Activated CD8-positive, alpha-beta memory T cell treated with anti-CD3 and anti-CD28 coated beads for 4 hours (primary cell): ENCODE data around the gene DLG2.

Source experiments
- DNase-seq, 2 donors: peaks; one replicate each; pipeline ENCODE4 v3.0.0-alpha.2; 2020; ENCODE audit warnings: low read depth in 2 of 2

The DLG2 gene

DNA sequence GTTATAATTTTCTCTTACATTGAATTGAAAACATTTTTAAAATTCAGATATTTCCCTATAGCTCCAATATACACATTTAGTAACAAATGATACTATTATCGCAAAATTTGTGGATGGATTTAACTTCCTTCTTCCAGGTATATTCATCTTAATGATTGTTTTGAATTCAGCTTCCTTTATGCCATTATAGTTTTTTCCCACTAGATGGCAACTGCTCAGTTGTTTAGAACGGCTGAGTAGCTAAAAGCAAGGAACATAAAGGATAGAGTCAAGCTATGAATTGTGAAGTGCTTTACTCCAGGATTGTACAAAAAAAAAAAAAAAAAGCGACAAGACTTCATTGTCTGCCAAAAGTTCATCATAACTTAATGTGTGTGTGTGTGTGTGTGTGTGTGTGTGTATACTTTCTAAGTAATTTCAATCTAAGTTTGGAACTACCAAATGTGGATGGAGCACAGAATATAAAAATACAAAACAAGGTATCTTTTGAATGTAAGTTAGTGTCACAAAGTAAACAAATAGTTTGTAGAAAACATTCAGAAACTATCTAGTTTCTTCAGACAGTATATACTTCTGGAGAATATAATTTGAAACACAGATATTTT is 846.4 kb downstream of the DLG2 start:
- no peak for DNase-seq

GRCh38 chr11:84775503-84775902 is 851.6 kb downstream of the DLG2 start:
- no peak for DNase-seq

DNA sequence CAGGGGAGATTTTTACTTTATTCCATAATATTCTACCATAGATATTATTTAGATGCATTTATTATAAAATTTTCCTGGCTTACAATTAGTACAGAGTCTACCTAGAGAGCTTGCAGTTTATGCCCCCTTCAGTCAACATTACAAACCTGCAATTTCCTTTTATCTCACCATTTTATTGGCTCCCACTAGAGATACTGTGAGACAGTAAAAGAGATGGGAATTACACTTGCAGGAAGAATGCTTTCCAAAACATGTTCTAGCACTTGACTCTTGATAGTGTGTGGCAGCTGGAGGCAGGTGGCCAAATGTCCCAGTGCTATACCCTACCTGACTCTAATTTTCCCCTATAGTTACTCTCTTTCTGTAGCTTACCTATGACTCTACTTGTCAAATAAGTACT is 863.2 kb downstream of the DLG2 start:
- DNase-seq: no peak

- no peak for DNase-seq
Observed at GRCh38 chr11:84757711-84758110, 869.4 kb downstream of the DLG2 start.

DNA sequence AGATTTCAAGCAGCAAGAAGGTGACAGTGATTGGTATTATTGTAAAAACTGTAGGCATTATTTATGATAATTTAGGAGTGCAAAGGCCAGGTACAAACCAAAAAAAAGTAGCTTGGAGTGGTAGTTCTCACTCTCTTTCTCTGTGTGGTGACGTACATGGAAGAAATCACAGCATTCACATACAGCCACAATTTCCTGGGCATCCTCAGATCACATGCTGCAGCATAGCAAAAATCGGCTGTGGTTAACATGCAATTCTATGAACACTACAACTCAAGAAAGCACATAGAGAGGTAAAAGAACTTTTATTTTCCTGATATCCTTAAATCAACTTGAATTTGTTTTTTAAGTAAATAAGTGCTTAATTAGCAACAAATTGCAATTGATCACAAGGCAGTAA is 875.8 kb downstream of the DLG2 start:
- DNase-seq: no peak

- no peak for DNase-seq
Observed at GRCh38 chr11:84747871-84748270, 879.3 kb downstream of the DLG2 start.

DNA sequence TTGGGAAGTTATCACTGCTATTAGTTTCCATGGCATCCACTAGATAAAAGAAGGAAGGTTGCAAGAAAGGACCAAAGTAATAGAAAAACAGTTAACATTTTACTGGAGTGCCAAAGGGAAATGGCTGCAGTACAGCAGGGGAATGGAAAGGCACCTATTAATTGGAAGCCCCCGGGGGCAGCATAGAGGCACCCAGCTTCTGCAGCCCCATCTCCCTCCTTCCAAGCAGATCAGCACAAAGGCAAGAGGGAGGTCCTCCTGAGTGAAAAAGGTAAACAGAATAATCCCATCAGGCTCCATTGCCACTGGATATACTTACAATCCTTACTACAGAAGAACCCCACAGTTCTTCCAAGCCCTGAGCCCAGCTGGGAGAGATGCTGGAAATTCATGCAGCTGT is 887.1 kb downstream of the DLG2 start:
- no peak for DNase-seq

- DNase-seq: no peak
Observed at GRCh38 chr11:84724256-84724655, 902.9 kb downstream of the DLG2 start.

DNA sequence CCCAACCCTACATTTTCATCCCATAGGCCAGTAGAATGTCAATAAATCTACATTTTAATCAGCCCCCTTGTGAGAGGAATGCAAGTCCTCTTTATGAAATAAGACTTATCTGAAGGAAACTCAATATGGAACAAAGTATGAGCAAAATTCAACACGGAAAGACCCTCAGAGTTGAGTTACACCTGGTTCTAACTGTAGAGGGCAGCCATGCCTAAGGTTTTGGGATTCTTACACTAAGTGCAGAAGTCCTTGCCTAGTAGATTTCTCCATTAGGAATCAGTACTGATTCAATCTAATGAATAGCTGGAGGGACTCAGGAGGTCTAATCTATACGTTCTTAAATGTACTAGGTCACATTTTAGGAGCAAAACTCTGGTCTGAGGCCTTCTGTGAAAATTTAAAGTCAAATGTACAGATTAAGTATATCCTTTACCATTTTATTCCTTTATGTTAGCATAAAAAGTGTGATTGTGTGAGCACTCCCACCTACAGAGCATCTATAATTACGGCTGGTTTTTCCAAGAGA is 904.5 kb downstream of the DLG2 start:
- no peak for DNase-seq

- DNase-seq: no peak
Observed at GRCh38 chr11:84721561-84721961, 905.6 kb downstream of the DLG2 start.

- DNase-seq: no peak
Observed at GRCh38 chr11:84720706-84721402, 906.3 kb downstream of the DLG2 start.

GRCh38 chr11:84719935-84720577 is 907.1 kb downstream of the DLG2 start:
- no peak for DNase-seq

- DNase-seq: no peak
Observed at GRCh38 chr11:84714316-84714780, 912.8 kb downstream of the DLG2 start.

DNA sequence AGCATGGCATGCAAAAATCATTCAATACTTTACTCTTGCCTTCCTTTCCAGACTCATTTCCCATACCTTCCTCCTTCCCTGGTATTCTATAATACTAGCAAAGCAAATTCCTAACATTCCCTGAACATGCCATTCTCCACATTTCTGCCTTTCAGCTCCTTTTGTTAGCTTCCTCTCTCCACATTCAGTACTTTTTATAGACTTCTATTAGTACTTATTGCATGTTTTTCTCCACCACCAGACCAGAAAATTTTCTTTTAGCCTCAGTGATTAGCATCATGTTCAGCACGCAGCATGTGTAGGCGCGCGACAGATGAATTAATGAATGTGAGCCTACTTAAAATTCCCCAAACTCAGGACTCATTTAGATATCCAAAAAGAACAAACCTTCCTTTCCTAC is 935.3 kb downstream of the DLG2 start:
- no peak for DNase-seq

DNA sequence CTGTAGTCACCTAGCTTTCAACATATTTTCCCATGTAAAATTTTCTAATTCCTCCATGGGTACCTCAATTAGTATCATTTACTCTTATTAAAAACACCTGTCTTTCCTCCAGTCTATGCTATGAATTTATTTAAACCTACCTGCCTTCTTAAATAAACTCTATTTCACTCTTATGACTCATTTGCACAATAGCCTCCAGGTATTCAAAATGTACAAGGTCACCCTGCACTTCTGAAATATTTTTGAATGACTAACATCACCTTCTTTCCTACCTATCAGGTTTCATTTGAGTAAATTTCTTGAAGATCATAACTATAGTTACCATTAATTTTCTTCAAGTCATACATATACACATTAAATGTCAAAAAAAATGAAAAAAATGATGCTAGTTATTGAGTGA is 939.7 kb downstream of the DLG2 start:
- no peak for DNase-seq

DNA sequence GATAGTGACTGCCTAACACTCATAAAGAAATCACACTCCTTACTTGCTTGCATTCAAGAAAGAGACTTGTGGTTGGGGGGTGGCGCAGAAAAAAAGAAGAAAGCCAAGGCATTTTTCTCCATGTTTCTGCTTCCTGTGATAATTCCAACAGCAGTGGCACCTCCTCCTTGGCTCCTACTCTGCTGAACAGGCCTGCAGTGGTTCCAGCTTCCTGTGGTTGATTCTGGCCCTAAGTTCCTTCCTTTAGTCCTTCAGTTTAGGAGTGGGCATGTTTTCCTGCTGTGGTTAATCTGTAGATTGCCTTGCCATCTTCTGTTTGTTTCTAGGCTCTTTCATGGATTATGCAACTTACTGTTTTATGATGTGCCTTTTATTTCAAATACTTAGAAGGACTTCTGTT is 940.4 kb downstream of the DLG2 start:
- DNase-seq: no peak

DNA sequence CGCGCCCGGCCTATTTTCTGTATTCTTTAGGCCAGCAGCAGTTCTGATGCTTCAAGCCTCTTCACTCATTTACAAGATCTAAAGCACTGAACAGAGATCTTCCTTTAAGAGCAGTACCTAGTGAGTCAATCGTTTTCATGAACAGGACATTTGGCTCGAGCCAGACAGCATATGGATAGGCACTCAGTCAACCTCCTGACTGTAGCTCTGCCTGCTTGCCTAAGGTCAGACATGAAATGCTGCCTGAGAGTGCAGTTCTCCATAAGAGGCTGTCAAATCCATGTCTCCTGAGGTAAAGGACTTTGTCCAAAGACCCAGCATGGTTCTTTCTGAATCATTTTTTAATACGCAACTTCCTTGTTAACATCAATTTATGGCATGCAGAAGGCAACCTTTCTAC is 941.2 kb downstream of the DLG2 start:
- DNase-seq: no peak

DNA sequence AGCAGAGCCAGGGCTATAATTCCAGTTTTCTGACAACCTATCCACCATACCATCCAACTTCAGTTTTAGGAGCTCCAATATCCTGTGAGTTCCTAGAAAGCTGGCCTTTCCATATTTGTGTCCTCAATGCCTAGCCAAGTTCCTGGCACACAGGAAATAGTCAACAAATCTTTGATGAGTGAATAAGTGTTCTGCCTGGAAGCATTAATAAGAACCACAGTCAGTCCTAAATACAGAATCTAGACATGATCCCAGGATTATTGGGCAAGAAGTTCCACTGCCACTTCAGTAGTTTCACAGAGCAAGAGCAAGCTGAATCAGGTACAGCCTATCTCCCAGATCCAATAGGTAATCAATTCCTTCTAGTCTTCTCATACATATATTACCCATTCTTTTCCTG is 942.0 kb downstream of the DLG2 start:
- DNase-seq: no peak

- DNase-seq: no peak
Observed at GRCh38 chr11:84681456-84681855, 945.7 kb downstream of the DLG2 start.

GRCh38 chr11:84675396-84676025 is 951.6 kb downstream of the DLG2 start:
- DNase-seq: no peak

DNA sequence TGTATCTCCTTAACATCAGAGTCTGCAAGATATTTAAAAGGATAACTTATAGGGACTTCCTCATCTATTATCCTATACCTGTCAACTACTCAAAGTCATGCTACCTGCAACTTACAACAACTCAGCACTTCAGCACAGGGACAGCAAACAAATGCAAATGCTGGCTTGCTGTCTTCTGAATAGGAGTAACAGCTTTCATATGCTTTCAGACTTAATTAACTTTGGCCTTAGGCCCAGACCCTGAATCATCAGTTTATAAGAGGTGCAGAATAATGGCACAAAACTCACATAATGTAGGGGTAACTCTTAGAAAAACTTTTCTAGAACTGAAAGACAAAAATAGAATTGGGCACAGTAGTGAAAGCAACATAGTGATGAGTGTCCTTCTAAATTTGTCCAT is 953.4 kb downstream of the DLG2 start:
- no peak for DNase-seq

GRCh38 chr11:84671325-84671999 is 955.7 kb downstream of the DLG2 start:
- DNase-seq: no peak
